Activated CD8-positive, alpha-beta T cell treated with anti-CD3 and anti-CD28 coated beads for 36 hours (primary cell): Measurements from ENCODE around the gene MRM2. TPM values are rescaled to one million over a fixed set of nuclear protein-coding genes. Genes with fewer than 3 reads are reported as not detected.

Experiments used
- ATAC-seq: fragments of 200-7000 bp; cut with Tn5 transposase; one replicate; pipeline ENCODE4 v1.10.0; 2021; ENCODE audit warnings: mild to moderate bottlenecking, moderate library complexity
- CTCF ChIA-PET: fragments of 350-600 bp; sonication (Branson Sonifier 250); formaldehyde crosslinking; loops from one replicate; lab custom pipeline; 2021; ENCODE audit warnings: antibody characterized with exemption; lab: Charles Lee
- POLR2A ChIA-PET: fragments of 350-600 bp; sonication (Branson Sonifier 250); formaldehyde crosslinking; loops from one replicate; lab custom pipeline; 2021; ENCODE audit warnings: antibody characterized with exemption; lab: Charles Lee
- DNase-seq: peaks from one replicate; pipeline ENCODE4 v3.0.0-alpha.2; 2020
- H3K27ac Mint-ChIP-seq: one replicate; pipeline ENCODE4 v1.8.0; 2021; ENCODE audit warnings: mild to moderate bottlenecking, mixed read lengths
- H3K27me3 Mint-ChIP-seq: one replicate; pipeline ENCODE4 v1.8.0; 2021; ENCODE audit warnings: mixed read lengths
- H3K36me3 Mint-ChIP-seq: one replicate; pipeline ENCODE4 v1.8.0; 2021; ENCODE audit warnings: low read depth, mixed read lengths
- H3K4me1 Mint-ChIP-seq: one replicate; pipeline ENCODE4 v1.8.0; 2021; ENCODE audit warnings: low read depth, mixed read lengths
- H3K4me3 Mint-ChIP-seq: one replicate; pipeline ENCODE4 v1.8.0; 2021; ENCODE audit warnings: mild to moderate bottlenecking, moderate library complexity, mixed read lengths
- H3K9me3 Mint-ChIP-seq: one replicate; pipeline ENCODE4 v1.8.0; 2021; ENCODE audit warnings: mixed read lengths
- intact Hi-C: fragments of 100-400 bp; cut with micrococcal nuclease; formaldehyde crosslinking; loops from one replicate; pipeline ENCODE4 v1.10.0; 2022
- total RNA-seq, 2 experiments: library from RNA; stranded (reverse); gene quantifications; one replicate each; pipeline ENCODE4 v1.2.3, GENCODE V29; 2021
- TF ChIP-seq, protein P1 (sequence below): fragments of 200-600 bp; IDR thresholded peaks from one replicate; pipeline ENCODE4 v1.8.0; 2022; ENCODE audit warnings: antibody characterized with exemption, mild to moderate bottlenecking

Gene MRM2
- total RNA-seq, 2 experiments from 2014 or later, result 30.3 to 31.9 TPM

DNA sequence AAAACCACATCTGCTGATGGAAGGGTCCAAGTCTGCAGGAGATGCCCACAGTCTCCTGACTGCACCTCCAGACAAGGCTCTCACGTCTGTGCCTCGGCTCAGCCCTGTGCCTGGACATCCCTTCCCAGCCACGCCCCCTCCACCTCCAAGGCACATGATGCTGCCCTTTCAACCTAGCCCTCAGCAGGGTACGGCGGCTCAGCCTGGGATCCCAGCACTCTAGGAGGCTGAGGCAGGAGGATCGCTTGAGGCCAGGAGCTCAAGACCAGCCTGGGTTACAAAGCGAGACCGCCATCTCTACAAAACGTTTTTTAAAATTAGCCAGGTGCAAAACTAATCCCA, 23.6 kb downstream of the MRM2 start:
- DNase-seq (no peak), ATAC-seq (no peak)
- ChIA-PET POLR2A (interaction anchor here (0.7 kb wide), 1 partner anchor 55 kb away, joined by 3 read pairs; no protein-coding TSS in a partner anchor), CTCF (no interaction called here)
- Mint-ChIP-seq H3K4me3 (no peak overlapping the region), H3K4me1 (peaks cover 4% of the 10 kb centered on the region), H3K27ac (no peak overlapping the region), H3K27me3 (no peaks in the 10 kb centered on the region), H3K36me3 (peaks cover 18% of the 10 kb centered on the region), H3K9me3 (no peaks in the 10 kb centered on the region)
- TF ChIP-seq, protein P1, sequence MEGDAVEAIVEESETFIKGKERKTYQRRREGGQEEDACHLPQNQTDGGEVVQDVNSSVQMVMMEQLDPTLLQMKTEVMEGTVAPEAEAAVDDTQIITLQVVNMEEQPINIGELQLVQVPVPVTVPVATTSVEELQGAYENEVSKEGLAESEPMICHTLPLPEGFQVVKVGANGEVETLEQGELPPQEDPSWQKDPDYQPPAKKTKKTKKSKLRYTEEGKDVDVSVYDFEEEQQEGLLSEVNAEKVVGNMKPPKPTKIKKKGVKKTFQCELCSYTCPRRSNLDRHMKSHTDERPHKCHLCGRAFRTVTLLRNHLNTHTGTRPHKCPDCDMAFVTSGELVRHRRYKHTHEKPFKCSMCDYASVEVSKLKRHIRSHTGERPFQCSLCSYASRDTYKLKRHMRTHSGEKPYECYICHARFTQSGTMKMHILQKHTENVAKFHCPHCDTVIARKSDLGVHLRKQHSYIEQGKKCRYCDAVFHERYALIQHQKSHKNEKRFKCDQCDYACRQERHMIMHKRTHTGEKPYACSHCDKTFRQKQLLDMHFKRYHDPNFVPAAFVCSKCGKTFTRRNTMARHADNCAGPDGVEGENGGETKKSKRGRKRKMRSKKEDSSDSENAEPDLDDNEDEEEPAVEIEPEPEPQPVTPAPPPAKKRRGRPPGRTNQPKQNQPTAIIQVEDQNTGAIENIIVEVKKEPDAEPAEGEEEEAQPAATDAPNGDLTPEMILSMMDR, result no peak
- intact Hi-C loops, result no loop called here

DNA sequence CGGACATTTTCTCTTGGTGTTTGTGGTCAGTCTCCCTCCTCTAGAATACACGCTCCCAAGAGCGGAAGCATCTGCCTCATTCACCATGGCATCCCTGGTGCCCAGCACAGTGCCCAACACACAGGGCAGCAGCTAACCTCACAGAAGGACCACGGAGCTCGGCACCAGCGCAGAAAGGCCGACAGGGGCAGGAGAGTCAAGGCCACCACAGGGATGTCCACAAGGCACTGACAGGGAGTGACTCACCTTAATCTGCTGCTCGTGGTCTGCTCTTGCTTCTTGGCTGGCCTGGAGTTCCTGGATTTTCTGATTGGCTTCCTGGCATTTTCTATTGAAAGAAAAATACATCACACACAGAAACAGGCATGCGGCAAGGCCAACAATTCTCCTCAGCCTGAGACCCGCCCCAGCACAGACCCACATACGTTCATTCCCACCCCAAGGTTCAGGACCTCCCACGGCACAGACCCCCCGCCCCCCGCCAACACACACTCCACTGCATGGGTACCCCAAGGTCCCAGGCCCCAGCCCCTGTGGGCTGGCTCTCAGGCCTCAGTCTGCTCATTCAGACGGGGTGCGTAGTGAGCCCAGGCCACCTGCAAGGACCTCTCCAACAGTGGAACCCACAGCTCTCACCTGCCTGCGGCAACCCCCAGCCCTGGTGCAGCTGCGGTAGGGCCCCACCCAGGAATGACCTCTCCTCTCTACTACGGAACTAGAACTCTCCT, 24.1 kb downstream of the MRM2 start:
- Mint-ChIP-seq H3K36me3 (peaks cover 20% of the 10 kb centered on the region), H3K4me3 (no peak overlapping the region), H3K9me3 (no peaks in the 10 kb centered on the region), H3K27ac (no peak overlapping the region), H3K27me3 (no peaks in the 10 kb centered on the region), H3K4me1 (peaks cover 4% of the 10 kb centered on the region)
- intact Hi-C loops, result no loop called here
- no peak for ATAC-seq
- ChIA-PET CTCF (interaction anchor here (1.0 kb wide), 1 partner anchor 18 kb away, joined by 3 read pairs; no protein-coding TSS in a partner anchor), POLR2A (interaction anchor here (0.7 kb wide), 1 partner anchor 55 kb away, joined by 3 read pairs; no protein-coding TSS in a partner anchor)
- no peak for DNase-seq
- TF ChIP-seq, protein P1, result no peak

DNA sequence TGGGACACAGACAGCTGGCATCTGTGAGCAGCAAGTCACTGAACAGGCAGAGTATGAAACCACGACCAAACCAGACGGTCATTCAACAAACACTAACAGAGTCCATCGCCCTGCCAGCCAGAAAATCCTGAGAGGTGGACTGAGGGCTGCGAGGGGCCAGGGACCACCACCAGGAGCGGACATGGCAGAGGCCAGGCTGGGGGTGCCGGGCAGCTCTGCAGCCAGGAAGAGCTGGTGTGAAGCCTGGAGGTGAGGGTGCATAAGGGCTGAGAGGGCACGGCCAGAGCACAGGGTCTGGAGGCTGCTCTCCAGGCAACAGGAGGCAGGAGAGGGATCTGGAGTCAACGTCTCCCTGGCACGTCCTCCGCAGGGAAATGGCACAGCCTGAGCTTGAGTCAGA, 24.8 kb downstream of the MRM2 start:
- CTCF ChIA-PET, result interaction anchor here (1.0 kb wide), 1 partner anchor 17 kb away, joined by 3 read pairs; no protein-coding TSS in a partner anchor
- peaks cover 26% of the 10 kb centered on the region for H3K36me3 Mint-ChIP-seq
- no peak for DNase-seq

DNA sequence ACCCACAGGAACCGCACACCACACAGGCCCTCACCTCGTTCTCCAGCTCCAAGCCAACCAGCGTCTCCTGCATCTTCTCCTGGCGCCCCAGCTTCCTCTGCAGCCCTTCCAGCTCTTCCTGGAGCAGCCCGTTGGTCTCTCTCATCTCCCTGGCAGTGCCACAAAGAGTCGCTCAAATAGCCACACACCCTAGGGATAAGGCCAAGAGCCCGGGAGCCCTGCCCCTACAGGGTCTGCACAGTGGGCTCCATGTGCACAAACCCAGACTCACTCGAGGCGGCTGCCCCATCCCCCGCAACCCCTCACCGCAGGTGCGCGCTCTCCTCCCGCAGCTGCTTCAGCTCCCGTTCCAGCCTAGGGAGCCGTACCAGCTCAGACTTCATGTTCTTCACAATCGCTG, 26.2 kb downstream of the MRM2 start:
- H3K9me3 Mint-ChIP-seq, result no peaks in the 10 kb centered on the region
- DNase-seq, result no peak
- H3K4me3 Mint-ChIP-seq, result no peak overlapping the region
- ATAC-seq, result no peak
- no peak overlapping the region for H3K27ac Mint-ChIP-seq
- TF ChIP-seq, protein P1, result no peak
- H3K4me1 Mint-ChIP-seq, result peaks cover 4% of the 10 kb centered on the region
- POLR2A ChIA-PET, result no interaction called here
- H3K27me3 Mint-ChIP-seq, result no peaks in the 10 kb centered on the region
- intact Hi-C loops, result no loop called here
- CTCF ChIA-PET, result interaction anchor here (0.7 kb wide), 1 partner anchor 35 kb away, joined by 3 read pairs; no protein-coding TSS in a partner anchor
- H3K36me3 Mint-ChIP-seq, result peaks cover 26% of the 10 kb centered on the region

More for the DNA sequence above, 24.8 kb downstream of the MRM2 start:
- TF ChIP-seq, protein P1, result no peak
- Mint-ChIP-seq H3K27me3 (no peaks in the 10 kb centered on the region), H3K27ac (no peak overlapping the region), H3K4me1 (peaks cover 4% of the 10 kb centered on the region), H3K4me3 (no peak overlapping the region), H3K9me3 (no peaks in the 10 kb centered on the region)
- ATAC-seq, result no peak
- intact Hi-C loops, result no loop called here
- POLR2A ChIA-PET, result no interaction called here

DNA sequence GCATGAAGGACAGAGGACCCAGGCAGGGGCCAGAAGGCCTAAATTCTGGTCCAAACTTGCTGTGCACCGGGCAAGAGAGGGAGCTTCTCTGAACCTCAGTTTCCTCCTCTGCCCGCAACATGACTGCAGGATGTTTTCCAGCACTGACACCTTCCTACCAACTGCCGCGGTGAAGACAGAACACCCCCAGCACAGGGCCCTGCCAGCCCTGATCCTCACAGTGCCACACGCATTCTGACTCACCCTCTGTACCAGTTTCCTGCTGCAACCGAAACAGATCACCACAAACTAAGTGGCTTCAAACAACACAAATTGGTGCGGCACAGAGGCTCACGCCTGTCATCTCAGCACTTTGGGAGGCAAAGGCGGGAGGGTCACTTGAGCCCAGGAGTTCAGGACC, 27.4 kb downstream of the MRM2 start:
- no peaks in the 10 kb centered on the region for H3K9me3 Mint-ChIP-seq
- DNase-seq (peak; percentile 22), ATAC-seq (peak; percentile 77)
- peaks cover 5% of the 10 kb centered on the region for H3K4me1 Mint-ChIP-seq
- no peaks in the 10 kb centered on the region for H3K27me3 Mint-ChIP-seq
- POLR2A ChIA-PET, result no interaction called here
- CTCF ChIA-PET, result no interaction called here
- H3K36me3 Mint-ChIP-seq, result peaks cover 26% of the 10 kb centered on the region
- no peak overlapping the region for H3K4me3 Mint-ChIP-seq
- TF ChIP-seq, protein P1, result no peak
- peak overlapping the region; percentile 52 for H3K27ac Mint-ChIP-seq
- intact Hi-C loops, result no loop called here
